Urinary bladder (tissue), 4 donors: ENCODE data around the gene PTPN11. TPM values are rescaled to one million over a fixed set of nuclear protein-coding genes. Genes with fewer than 3 reads are reported as not detected.
"Not testable (repeated sequence)": the region's sequence is repeated elsewhere in the genome, so short reads cannot be mapped to it uniquely, and the experiment has no call there.

Experiments
- DNase-seq: peaks from one replicate; pipeline ENCODE4 v3.0.0-alpha.2; 2015; ENCODE audit errors: extremely low spot score
- H3K27ac ChIP-seq: one replicate; pipeline ENCODE4 v1.5.1; 2013; ENCODE audit warnings: low read depth, mild to moderate bottlenecking, moderate library complexity
- H3K36me3 ChIP-seq: one replicate; pipeline ENCODE4 v1.6.1; 2013; ENCODE audit warnings: mild to moderate bottlenecking, moderate library complexity; ENCODE audit not compliant: insufficient read depth
- H3K4me1 ChIP-seq: one replicate; pipeline ENCODE4 v1.6.1; 2013; ENCODE audit warnings: mild to moderate bottlenecking, moderate library complexity; ENCODE audit not compliant: insufficient read depth
- H3K4me3 ChIP-seq: one replicate; pipeline ENCODE4 v1.5.1; 2013; ENCODE audit warnings: low read depth, low read length
- WGBS: extraction: QIAGEN DNeasy Blood & Tissue Kit; methylation state at CpG from one replicate; pipeline ENCODE4 v1.1.7; 2013; 5-methylcytosine and 5-hydroxymethylcytosine counted together
- polyA plus RNA-seq: library from polyadenylated mRNA; stranded (reverse); fragments of 200-250 nt; gene quantifications from one replicate; pipeline ENCODE4 v1.2.3, GENCODE V29; 2013
- total RNA-seq: library from RNA; depleted of rRNA; stranded (reverse); fragments of >200 nt; gene quantifications from one replicate; pipeline ENCODE4 v1.2.3, GENCODE V29; 2014
- donor health status: healthy with polysubstance abuse.
- donor health status: healthy.

The PTPN11 gene
- total and polyA plus RNA-seq, 2 donors, result 65.7 to 68.2 TPM

GRCh38 chr12:112519841-112520340, 101.1 kb downstream of the PTPN11 start:
- H3K36me3 ChIP-seq, H3K4me3 ChIP-seq, DNase-seq, H3K27ac ChIP-seq, H3K4me1 ChIP-seq: not testable (repeated sequence)
- WGBS, result 96% methylated on average over 24 of the region's 26 CpGs

GRCh38 chr12:112523856-112524255, 105.1 kb downstream of the PTPN11 start:
- Histone ChIP-seq H3K27ac (no peak overlapping the region), H3K36me3 (no peaks in the 10 kb centered on the region), H3K4me3 (no peak overlapping the region), H3K4me1 (no peaks in the 10 kb centered on the region)
- 85% methylated on average over 5 of the region's 5 CpGs for WGBS
- no peak for DNase-seq

- no peak for DNase-seq
- 87% methylated on average over 4 of the region's 4 CpGs for WGBS
- no peak overlapping the region for H3K4me3 ChIP-seq
- no peak overlapping the region for H3K27ac ChIP-seq
- H3K36me3 ChIP-seq, result no peaks in the 10 kb centered on the region
- H3K4me1 ChIP-seq, result no peaks in the 10 kb centered on the region
Observed at GRCh38 chr12:112524269-112524668, 105.5 kb downstream of the PTPN11 start.

- H3K27ac ChIP-seq, result no peak overlapping the region
- no peaks in the 10 kb centered on the region for H3K4me1 ChIP-seq
- 70% methylated on average over 5 of the region's 5 CpGs for WGBS
- H3K4me3 ChIP-seq, result no peak overlapping the region
- no peak for DNase-seq
- H3K36me3 ChIP-seq, result no peaks in the 10 kb centered on the region
Observed at GRCh38 chr12:112524676-112525425, 106.1 kb downstream of the PTPN11 start.

- no peak overlapping the region for H3K4me3 ChIP-seq
- no peak for DNase-seq
- no peaks in the 10 kb centered on the region for H3K4me1 ChIP-seq
- H3K36me3 ChIP-seq, result no peaks in the 10 kb centered on the region
- H3K27ac ChIP-seq, result no peak overlapping the region
- WGBS, result 90% methylated on average over 6 of the region's 6 CpGs
Observed at GRCh38 chr12:112525426-112525809, 106.7 kb downstream of the PTPN11 start.

GRCh38 chr12:112527082-112527481, 108.3 kb downstream of the PTPN11 start:
- H3K36me3 ChIP-seq, result no peaks in the 10 kb centered on the region
- no peak overlapping the region for H3K4me3 ChIP-seq
- H3K27ac ChIP-seq, result no peak overlapping the region
- no peaks in the 10 kb centered on the region for H3K4me1 ChIP-seq
- DNase-seq, result no peak

- Histone ChIP-seq H3K36me3 (no peaks in the 10 kb centered on the region), H3K4me1 (no peaks in the 10 kb centered on the region), H3K27ac (no peak overlapping the region), H3K4me3 (no peak overlapping the region)
- WGBS, result 84% methylated on average over 4 of the region's 4 CpGs
- no peak for DNase-seq
Observed at GRCh38 chr12:112527501-112527900, 108.8 kb downstream of the PTPN11 start.

GRCh38 chr12:112528521-112528920, 109.8 kb downstream of the PTPN11 start:
- H3K36me3 ChIP-seq, result no peaks in the 10 kb centered on the region
- H3K4me3 ChIP-seq, result no peak overlapping the region
- no peak for DNase-seq
- WGBS, result 94% methylated on average over 1 of the region's 1 CpG
- H3K4me1 ChIP-seq, result no peaks in the 10 kb centered on the region
- no peak overlapping the region for H3K27ac ChIP-seq

GRCh38 chr12:112530941-112531340, 112.2 kb downstream of the PTPN11 start:
- H3K4me3 ChIP-seq, result no peak overlapping the region

GRCh38 chr12:112532106-112532505, 113.4 kb downstream of the PTPN11 start:
- H3K4me3 ChIP-seq, result no peak overlapping the region
- H3K27ac ChIP-seq, result no peak overlapping the region
- H3K4me1 ChIP-seq, result no peaks in the 10 kb centered on the region
- H3K36me3 ChIP-seq, result no peaks in the 10 kb centered on the region
- WGBS, result 73% methylated on average over 1 of the region's 1 CpG
- no peak for DNase-seq

More at GRCh38 chr12:112530941-112531340, 112.2 kb downstream of the PTPN11 start:
- DNase-seq, result no peak
- WGBS, result 72% methylated on average over 2 of the region's 2 CpGs
- no peaks in the 10 kb centered on the region for H3K36me3 ChIP-seq
- H3K4me1 ChIP-seq, result no peaks in the 10 kb centered on the region
- H3K27ac ChIP-seq, result no peak overlapping the region

- no peak for DNase-seq
- Histone ChIP-seq H3K27ac (no peak overlapping the region), H3K4me3 (no peak overlapping the region), H3K36me3 (no peaks in the 10 kb centered on the region), H3K4me1 (no peaks in the 10 kb centered on the region)
- WGBS, result 78% methylated on average over 7 of the region's 7 CpGs
Observed at GRCh38 chr12:112533528-112533927, 114.8 kb downstream of the PTPN11 start.

- WGBS, result 75% methylated on average over 6 of the region's 6 CpGs
- no peak for DNase-seq
- no peak overlapping the region for H3K27ac ChIP-seq
Observed at GRCh38 chr12:112535017-112535416, 116.3 kb downstream of the PTPN11 start.

GRCh38 chr12:112535637-112536366, 117.1 kb downstream of the PTPN11 start:
- Histone ChIP-seq H3K27ac (no peak overlapping the region), H3K4me3 (no peak overlapping the region), H3K4me1 (no peaks in the 10 kb centered on the region), H3K36me3 (no peaks in the 10 kb centered on the region)
- WGBS, result 79% methylated on average over 6 of the region's 6 CpGs
- no peak for DNase-seq

More at GRCh38 chr12:112535017-112535416, 116.3 kb downstream of the PTPN11 start:
- Histone ChIP-seq H3K36me3 (no peaks in the 10 kb centered on the region), H3K4me3 (no peak overlapping the region), H3K4me1 (no peaks in the 10 kb centered on the region)

GRCh38 chr12:112536367-112536730, 117.6 kb downstream of the PTPN11 start:
- 89% methylated on average over 6 of the region's 6 CpGs for WGBS
- no peak overlapping the region for H3K4me3 ChIP-seq
- H3K36me3 ChIP-seq, result no peaks in the 10 kb centered on the region
- H3K4me1 ChIP-seq, result no peaks in the 10 kb centered on the region
- H3K27ac ChIP-seq, result no peak overlapping the region
- DNase-seq, result no peak
